B cell (primary cell): ENCODE results near the gene RASGRF2. TPM values are rescaled to one million over a fixed set of nuclear protein-coding genes. Genes with fewer than 3 reads are reported as not detected.

Experiments used
- ATAC-seq: fragments of 200-7000 bp; cut with Tn5 transposase; one replicate; pipeline ENCODE4 v1.10.0; 2021; ENCODE audit warnings: low read depth, mild to moderate bottlenecking, moderate number of reproducible peaks, moderate library complexity
- CTCF ChIA-PET: fragments of 350-600 bp; sonication (Branson Sonifier 250); formaldehyde crosslinking; loops from one replicate; lab custom pipeline; 2021; ENCODE audit warnings: antibody characterized with exemption, inconsistent platforms; lab: Charles Lee
- POLR2A ChIA-PET: fragments of 350-600 bp; sonication (Branson Sonifier 250); formaldehyde crosslinking; loops from one replicate; lab custom pipeline; 2021; ENCODE audit warnings: antibody characterized with exemption; lab: Charles Lee
- DNase-seq: peaks from one replicate; pipeline ENCODE4 v3.0.0; 2013
- H2AFZ ChIP-seq: 2 replicates; pipeline ENCODE4 v1.6.1; 2012; ENCODE audit warnings: mild to moderate bottlenecking, low read depth, low read length; ENCODE audit not compliant: insufficient read depth, poor library complexity, severe bottlenecking
- H3K27ac ChIP-seq, 2 donors: 1 replicate in 1 of 2; 2 replicates in 1 of 2; pipeline ENCODE4 v1.5.1; 2012 to 2013; ENCODE audit warnings: low read length in 2 of 2, mild to moderate bottlenecking in 2 of 2, moderate library complexity in 1 of 2
- H3K27me3 ChIP-seq, 4 experiments: fragments of 200-600 bp in 1 of 4; sonication (generic) in 1 of 4; replicated peaks in 1 of 4; 1 replicate in 2 of 4; 2 replicates in 2 of 4; pipeline versions ENCODE4 v1.6.1 to v1.7.0; 2013 to 2016; ENCODE audit warnings: low read length in 3 of 4, mild to moderate bottlenecking in 2 of 4, mixed read lengths in 1 of 4, moderate library complexity in 1 of 4; ENCODE audit not compliant: insufficient read depth in 4 of 4, control insufficient read depth in 3 of 4; ENCODE audit errors: control extremely low read depth in 1 of 4
- H3K36me3 ChIP-seq, 2 experiments: replicated peaks in 1 of 2; 1 replicate in 1 of 2; 2 replicates in 1 of 2; pipeline versions ENCODE4 v1.6.1 to v1.7.1; 2013; ENCODE audit warnings: low read length in 1 of 2; ENCODE audit not compliant: insufficient read depth in 2 of 2, control insufficient read depth in 1 of 2; ENCODE audit errors: control extremely low read depth in 1 of 2, extremely low read depth in 1 of 2
- H3K4me1 ChIP-seq, 2 donors: fragments of 200-600 bp in 1 of 2; sonication (generic) in 1 of 2; 1 replicate in 1 of 2; 2 replicates in 1 of 2; pipeline versions ENCODE4 v1.5.1 to v1.6.1; 2013 to 2017; ENCODE audit warnings: low read length in 2 of 2; ENCODE audit not compliant: control insufficient read depth in 2 of 2, insufficient read depth in 2 of 2
- H3K4me2 ChIP-seq: replicated peaks from 2 replicates; pipeline ENCODE3; 2012; ENCODE audit warnings: mild to moderate bottlenecking, low read depth, low read length; ENCODE audit not compliant: poor library complexity, severe bottlenecking
- H3K4me3 ChIP-seq, 5 experiments: fragments of 200-600 bp in 1 of 5; sonication (generic) in 1 of 5; 1 replicate in 3 of 5; 2 replicates in 2 of 5; pipeline versions ENCODE4 v1.5.1 to v1.7.0; 2011 to 2016; ENCODE audit warnings: low read length in 4 of 5, mild to moderate bottlenecking in 4 of 5, low read depth in 2 of 5, control low read depth in 1 of 5, moderate library complexity in 1 of 5; ENCODE audit not compliant: insufficient read depth in 1 of 5; ENCODE audit errors: control extremely low read depth in 1 of 5, extremely low read depth in 1 of 5
- H3K79me2 ChIP-seq: fragments of 200-600 bp; sonication (generic); one replicate; pipeline ENCODE4 v1.6.0; 2016; ENCODE audit warnings: low read length; ENCODE audit not compliant: control insufficient read depth, insufficient read depth
- H3K9ac ChIP-seq: fragments of 200-600 bp; sonication (generic); 2 replicates; pipeline ENCODE4 v1.6.1; 2017; ENCODE audit warnings: mild to moderate bottlenecking, low read length, moderate library complexity
- H3K9me3 ChIP-seq, 3 donors: one replicate each; pipeline versions ENCODE4 v1.6.1 to v1.7.1; 2013; ENCODE audit warnings: low read length in 2 of 3; ENCODE audit not compliant: control insufficient read depth in 2 of 3, insufficient read depth in 1 of 3; ENCODE audit errors: control extremely low read depth in 1 of 3
- H4K20me1 ChIP-seq: 2 replicates; pipeline ENCODE4 v1.6.0; 2012; ENCODE audit warnings: mild to moderate bottlenecking, low read length; ENCODE audit not compliant: insufficient read depth, control insufficient read depth, poor library complexity, severe bottlenecking
- H3K27ac Mint-ChIP-seq: one replicate; pipeline ENCODE4 v1.8.0; 2021; ENCODE audit warnings: mixed read lengths
- H3K27me3 Mint-ChIP-seq: one replicate; pipeline ENCODE4 v1.8.0; 2021; ENCODE audit warnings: mixed read lengths
- H3K4me1 Mint-ChIP-seq: one replicate; pipeline ENCODE4 v1.8.0; 2021; ENCODE audit warnings: mixed read lengths
- H3K4me3 Mint-ChIP-seq: one replicate; pipeline ENCODE4 v1.8.0; 2021; ENCODE audit warnings: mixed read lengths
- H3K9me3 Mint-ChIP-seq: one replicate; pipeline ENCODE4 v1.8.0; 2022; ENCODE audit warnings: mixed read lengths; ENCODE audit not compliant: insufficient read depth
- EZH2 ChIP-seq: IDR thresholded peaks from 2 replicates; pipeline ENCODE4 v1.6.1; 2012; ENCODE audit warnings: borderline replicate concordance, low read depth, mild to moderate bottlenecking, moderate library complexity, low read length; ENCODE audit not compliant: insufficient read depth, poor library complexity, severe bottlenecking
- WGBS: methylation state at CpG from one replicate; pipeline ENCODE4 v1.1.5; 2013; ENCODE audit warnings: missing lambda C conversion rate; ENCODE audit not compliant: insufficient coverage; 5-methylcytosine and 5-hydroxymethylcytosine counted together
- intact Hi-C: fragments of 100-400 bp; cut with micrococcal nuclease; formaldehyde crosslinking; loops from one replicate; pipeline ENCODE4 v1.10.0; 2022
- polyA plus RNA-seq: library from polyadenylated mRNA; depleted of rRNA; stranded (reverse); fragments of >200 nt; gene quantifications from 2 replicates; pipeline ENCODE4 v1.2.3, GENCODE V29; 2012
- total RNA-seq, 2 donors: library from RNA; stranded (reverse); fragments of 120-200 nt in 1 of 2; gene quantifications; 1 replicate in 1 of 2; 2 replicates in 1 of 2; pipeline versions ENCODE4 v1.2.3 to v1.2.4, GENCODE V29; 2013 to 2022
- TF ChIP-seq, protein P1 (sequence below): fragments of 200-600 bp; IDR thresholded peaks from one replicate; pipeline ENCODE4 v1.8.0; 2022; ENCODE audit warnings: antibody characterized with exemption, mild to moderate bottlenecking

The RASGRF2 gene
- total and polyA plus RNA-seq, 2 donors (not counting 1 experiment from before 2014, with no cell fraction given): 0.04 to 0.37 TPM

DNA sequence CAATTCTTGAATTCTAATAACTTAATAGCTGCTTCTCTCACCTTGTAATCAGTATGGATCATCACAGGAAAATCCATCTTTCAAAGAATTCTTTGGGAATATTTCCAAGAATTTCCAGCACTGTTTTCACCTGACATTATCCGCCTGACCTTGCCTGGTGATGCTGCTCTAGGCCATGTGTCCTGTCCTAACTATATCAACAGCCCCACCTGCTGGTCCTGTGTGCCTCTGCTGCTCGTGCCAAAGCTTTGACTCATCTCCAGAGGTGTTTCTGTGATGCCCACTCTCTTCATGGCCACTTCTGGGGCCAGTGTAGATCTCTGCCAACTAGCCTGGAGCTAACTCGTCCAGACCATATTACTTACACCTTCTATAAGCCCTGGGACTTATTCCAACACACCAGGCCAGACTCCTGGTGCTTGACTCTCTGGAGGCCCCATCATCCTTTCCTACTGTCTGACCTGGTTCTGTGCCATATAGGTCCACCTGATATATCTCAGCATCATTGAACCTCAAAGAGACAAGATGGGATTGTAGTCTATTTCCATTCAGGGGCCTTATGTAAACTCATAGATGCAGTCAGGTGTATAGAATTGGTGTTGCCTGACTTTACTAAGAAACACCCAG is 205.4 kb downstream of the RASGRF2 start:
- H3K4me3 Mint-ChIP-seq: no peak overlapping the region
- Histone ChIP-seq H3K27me3 (no peaks in the 10 kb centered on the region), H3K4me1 (no peaks in the 10 kb centered on the region), H3K4me2 (no peak overlapping the region), H3K9me3 (no peaks in the 10 kb centered on the region), H3K79me2 (no peaks in the 10 kb centered on the region), H3K27ac (no peak overlapping the region), H3K36me3 (no peaks in the 10 kb centered on the region), H2AFZ (no peak overlapping the region), H3K9ac (no peak overlapping the region), H3K4me3 (no peak overlapping the region), H4K20me1 (no peaks in the 10 kb centered on the region)
- ATAC-seq: no peak
- POLR2A ChIA-PET: no interaction called here
- H3K27me3 Mint-ChIP-seq: peaks cover 18% of the 10 kb centered on the region
- peak; percentile 39 for DNase-seq
- CTCF ChIA-PET: interaction anchor here (1.5 kb wide), 1 partner anchor 10 kb away, joined by 5 read pairs; no protein-coding TSS in a partner anchor
- TF ChIP-seq, protein P1, sequence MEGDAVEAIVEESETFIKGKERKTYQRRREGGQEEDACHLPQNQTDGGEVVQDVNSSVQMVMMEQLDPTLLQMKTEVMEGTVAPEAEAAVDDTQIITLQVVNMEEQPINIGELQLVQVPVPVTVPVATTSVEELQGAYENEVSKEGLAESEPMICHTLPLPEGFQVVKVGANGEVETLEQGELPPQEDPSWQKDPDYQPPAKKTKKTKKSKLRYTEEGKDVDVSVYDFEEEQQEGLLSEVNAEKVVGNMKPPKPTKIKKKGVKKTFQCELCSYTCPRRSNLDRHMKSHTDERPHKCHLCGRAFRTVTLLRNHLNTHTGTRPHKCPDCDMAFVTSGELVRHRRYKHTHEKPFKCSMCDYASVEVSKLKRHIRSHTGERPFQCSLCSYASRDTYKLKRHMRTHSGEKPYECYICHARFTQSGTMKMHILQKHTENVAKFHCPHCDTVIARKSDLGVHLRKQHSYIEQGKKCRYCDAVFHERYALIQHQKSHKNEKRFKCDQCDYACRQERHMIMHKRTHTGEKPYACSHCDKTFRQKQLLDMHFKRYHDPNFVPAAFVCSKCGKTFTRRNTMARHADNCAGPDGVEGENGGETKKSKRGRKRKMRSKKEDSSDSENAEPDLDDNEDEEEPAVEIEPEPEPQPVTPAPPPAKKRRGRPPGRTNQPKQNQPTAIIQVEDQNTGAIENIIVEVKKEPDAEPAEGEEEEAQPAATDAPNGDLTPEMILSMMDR: peak; percentile 49
- TF ChIP-seq EZH2: no peak
- no peaks in the 10 kb centered on the region for H3K4me1 Mint-ChIP-seq
- no peaks in the 10 kb centered on the region for H3K9me3 Mint-ChIP-seq
- no peak overlapping the region for H3K27ac Mint-ChIP-seq
- intact Hi-C loops: no loop called here
- 38% methylated on average over 3 of the region's 3 CpGs for WGBS

DNA sequence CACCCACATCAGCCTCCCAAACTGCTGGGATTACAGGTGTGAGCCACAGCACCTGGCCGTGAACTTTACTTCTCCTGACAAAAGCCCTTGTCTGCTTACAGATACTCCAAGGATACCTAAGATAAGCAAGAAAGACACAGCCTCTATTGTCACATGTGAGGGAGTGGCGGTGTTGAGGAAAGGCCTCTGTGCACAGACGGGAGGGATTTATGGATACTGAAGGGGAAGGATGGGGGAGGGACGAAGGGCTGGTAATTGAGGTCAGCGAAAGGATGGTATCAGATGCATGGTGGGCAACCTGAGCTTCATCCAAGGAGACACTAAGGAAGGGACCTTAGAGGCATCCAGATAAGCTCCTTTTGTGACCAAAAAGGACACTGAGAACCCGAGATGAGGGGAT is 206.3 kb downstream of the RASGRF2 start:
- TF ChIP-seq EZH2: no peak
- TF ChIP-seq, protein P1: no peak
- H3K4me1 ChIP-seq: no peaks in the 10 kb centered on the region
- Mint-ChIP-seq H3K4me1 (no peaks in the 10 kb centered on the region), H3K27ac (no peak overlapping the region), H3K4me3 (no peak overlapping the region), H3K27me3 (peaks cover 18% of the 10 kb centered on the region), H3K9me3 (no peaks in the 10 kb centered on the region)
- ATAC-seq: no peak
- CTCF ChIA-PET: interaction anchor here (0.6 to 1.5 kb wide), 4 partner anchors 9 to 479 kb away, joined by 3 to 5 read pairs (median 3); no protein-coding TSS in a partner anchor
- no peak overlapping the region for H3K4me3 ChIP-seq
- intact Hi-C loops: no loop called here
- POLR2A ChIA-PET: no interaction called here
- H2AFZ ChIP-seq: no peak overlapping the region
- no peaks in the 10 kb centered on the region for H4K20me1 ChIP-seq
- H3K9ac ChIP-seq: no peak overlapping the region
- H3K27ac ChIP-seq: no peak overlapping the region
- H3K27me3 ChIP-seq: no peaks in the 10 kb centered on the region
- no peaks in the 10 kb centered on the region for H3K79me2 ChIP-seq
- no peak for DNase-seq
- 90% methylated on average over 6 of the region's 6 CpGs for WGBS
- no peaks in the 10 kb centered on the region for H3K36me3 ChIP-seq
- H3K9me3 ChIP-seq: no peaks in the 10 kb centered on the region
- H3K4me2 ChIP-seq: no peak overlapping the region
